Measurements from ENCODE around the gene FUOM. TPM values are rescaled to one million over a fixed set of nuclear protein-coding genes. Genes with fewer than 3 reads are reported as not detected.

Gene FUOM
- total and polyA plus RNA-seq, 10 of the 15 experiments (the other 5 are each of a cell fraction or from before 2014, with no cell fraction given) = 1.8 to 41.7 (median 25.6) TPM

DNA sequence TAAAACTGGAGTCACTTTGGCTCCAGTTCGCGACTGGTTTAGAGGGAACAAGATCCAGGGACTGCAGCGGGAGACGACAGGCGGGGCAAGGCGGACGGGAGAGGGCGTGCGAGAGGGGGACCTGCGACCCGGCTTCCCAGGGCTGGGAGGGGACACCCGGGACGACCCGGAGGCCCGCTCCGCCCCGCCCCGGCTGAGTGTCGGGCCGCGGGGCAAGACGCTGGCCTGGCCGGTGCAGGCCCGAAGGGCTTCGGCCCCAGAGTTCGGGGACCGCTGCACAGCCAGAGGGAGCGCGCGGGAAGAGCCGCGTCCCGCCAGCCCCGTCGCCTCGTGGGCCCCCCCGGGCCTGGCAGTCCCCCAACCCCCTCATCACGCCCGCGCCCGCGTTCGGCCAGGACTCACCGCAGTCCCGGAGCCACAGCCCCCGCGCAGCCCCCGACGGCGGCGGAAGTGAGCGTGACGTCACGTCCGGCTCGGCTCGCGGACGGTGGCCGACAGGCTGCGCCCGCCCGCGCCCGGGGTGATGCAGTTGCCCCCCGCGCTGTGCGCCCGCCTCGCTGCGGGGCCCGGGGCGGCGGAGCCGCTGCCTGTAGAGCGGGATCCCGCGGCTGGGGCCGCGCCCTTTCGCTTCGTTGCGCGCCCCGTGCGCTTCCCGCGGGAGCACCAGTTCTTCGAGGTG, 49.3 kb downstream of the FUOM start, which contains the start of the genes TUBGCP2 and ZNF511 (continued):
- TF ChIP-seq, protein P1, sequence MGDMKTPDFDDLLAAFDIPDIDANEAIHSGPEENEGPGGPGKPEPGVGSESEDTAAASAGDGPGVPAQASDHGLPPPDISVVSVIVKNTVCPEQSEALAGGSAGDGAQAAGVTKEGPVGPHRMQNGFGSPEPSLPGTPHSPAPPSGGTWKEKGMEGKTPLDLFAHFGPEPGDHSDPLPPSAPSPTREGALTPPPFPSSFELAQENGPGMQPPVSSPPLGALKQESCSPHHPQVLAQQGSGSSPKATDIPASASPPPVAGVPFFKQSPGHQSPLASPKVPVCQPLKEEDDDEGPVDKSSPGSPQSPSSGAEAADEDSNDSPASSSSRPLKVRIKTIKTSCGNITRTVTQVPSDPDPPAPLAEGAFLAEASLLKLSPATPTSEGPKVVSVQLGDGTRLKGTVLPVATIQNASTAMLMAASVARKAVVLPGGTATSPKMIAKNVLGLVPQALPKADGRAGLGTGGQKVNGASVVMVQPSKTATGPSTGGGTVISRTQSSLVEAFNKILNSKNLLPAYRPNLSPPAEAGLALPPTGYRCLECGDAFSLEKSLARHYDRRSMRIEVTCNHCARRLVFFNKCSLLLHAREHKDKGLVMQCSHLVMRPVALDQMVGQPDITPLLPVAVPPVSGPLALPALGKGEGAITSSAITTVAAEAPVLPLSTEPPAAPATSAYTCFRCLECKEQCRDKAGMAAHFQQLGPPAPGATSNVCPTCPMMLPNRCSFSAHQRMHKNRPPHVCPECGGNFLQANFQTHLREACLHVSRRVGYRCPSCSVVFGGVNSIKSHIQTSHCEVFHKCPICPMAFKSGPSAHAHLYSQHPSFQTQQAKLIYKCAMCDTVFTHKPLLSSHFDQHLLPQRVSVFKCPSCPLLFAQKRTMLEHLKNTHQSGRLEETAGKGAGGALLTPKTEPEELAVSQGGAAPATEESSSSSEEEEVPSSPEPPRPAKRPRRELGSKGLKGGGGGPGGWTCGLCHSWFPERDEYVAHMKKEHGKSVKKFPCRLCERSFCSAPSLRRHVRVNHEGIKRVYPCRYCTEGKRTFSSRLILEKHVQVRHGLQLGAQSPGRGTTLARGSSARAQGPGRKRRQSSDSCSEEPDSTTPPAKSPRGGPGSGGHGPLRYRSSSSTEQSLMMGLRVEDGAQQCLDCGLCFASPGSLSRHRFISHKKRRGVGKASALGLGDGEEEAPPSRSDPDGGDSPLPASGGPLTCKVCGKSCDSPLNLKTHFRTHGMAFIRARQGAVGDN (IDR thresholded peaks at IDR 0.05) = peak; percentile 78
- TF ChIP-seq RCOR1 (conservative IDR thresholded peaks at IDR 0.05; ENCODE audit: low read depth, low read length) (no peak), NRF1 (conservative IDR thresholded peaks at IDR 0.05; ENCODE audit: low read depth, low read length) (0 out of 2 replicates have a peak, but pooled peaks have one; percentile 21), CHD2 (IDR thresholded peaks at IDR 0.05; ENCODE audit: borderline replicate concordance, low read depth, low read length) (no peak), ZNF274 (IDR thresholded peaks at IDR 0.05; ENCODE audit: insufficient read depth, insufficient read length) (no peak), YY1 (IDR thresholded peaks at IDR 0.05; ENCODE audit: low read depth, low read length) (no peak; the same call in 1 of the 2 replicates), NFXL1 (IDR thresholded peaks at IDR 0.05; ENCODE audit: borderline replicate concordance) (peak; percentile 82; the same call in 1 of the 2 replicates), ZNF24 (IDR thresholded peaks at IDR 0.05) (peak; percentile 70; the same call in 1 of the 2 replicates), ZNF217 (IDR thresholded peaks at IDR 0.05) (peak; percentile 65; the same call in 1 of the 2 replicates), TARDBP (IDR thresholded peaks at IDR 0.05; ENCODE audit: borderline replicate concordance) (no peak), SIN3A (IDR thresholded peaks at IDR 0.05; ENCODE audit: low read depth, low read length) (peak; percentile 48; the same call in 1 of the 2 replicates), TCF12 (IDR thresholded peaks at IDR 0.05; ENCODE audit: low read depth, low read length) (0 out of 2 replicates have a peak, but pooled peaks have one; percentile 52), CREM (IDR thresholded peaks at IDR 0.05; ENCODE audit: low read depth) (peak; percentile 91), SRF (IDR thresholded peaks at IDR 0.05; ENCODE audit: low read depth in 2 of 2, low read length in 2 of 2) (peak in 1 of 2 experiments; percentile 48; a peak in 1 of 4 replicates), ZNF622 (IDR thresholded peaks at IDR 0.05) (no peak), RUNX3 (IDR thresholded peaks at IDR 0.05; ENCODE audit: low read length) (0 out of 2 replicates have a peak, but pooled peaks have one; percentile 44), TAF1 (IDR thresholded peaks at IDR 0.05; ENCODE audit: borderline replicate concordance, low read depth, low read length) (peak; percentile 52; the same call in 1 of the 2 replicates), CBX3 (IDR thresholded peaks at IDR 0.05; ENCODE audit: borderline replicate concordance, low read depth) (no peak), SP1 (IDR thresholded peaks at IDR 0.05; ENCODE audit: low read depth, low read length) (peak; percentile 51), GABPA (IDR thresholded peaks at IDR 0.05; ENCODE audit: low read depth) (peak; percentile 84)
- TF ChIP-seq, protein P2, sequence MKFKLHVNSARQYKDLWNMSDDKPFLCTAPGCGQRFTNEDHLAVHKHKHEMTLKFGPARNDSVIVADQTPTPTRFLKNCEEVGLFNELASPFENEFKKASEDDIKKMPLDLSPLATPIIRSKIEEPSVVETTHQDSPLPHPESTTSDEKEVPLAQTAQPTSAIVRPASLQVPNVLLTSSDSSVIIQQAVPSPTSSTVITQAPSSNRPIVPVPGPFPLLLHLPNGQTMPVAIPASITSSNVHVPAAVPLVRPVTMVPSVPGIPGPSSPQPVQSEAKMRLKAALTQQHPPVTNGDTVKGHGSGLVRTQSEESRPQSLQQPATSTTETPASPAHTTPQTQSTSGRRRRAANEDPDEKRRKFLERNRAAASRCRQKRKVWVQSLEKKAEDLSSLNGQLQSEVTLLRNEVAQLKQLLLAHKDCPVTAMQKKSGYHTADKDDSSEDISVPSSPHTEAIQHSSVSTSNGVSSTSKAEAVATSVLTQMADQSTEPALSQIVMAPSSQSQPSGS (IDR thresholded peaks at IDR 0.05; ENCODE audit: low read length) = no peak
- TF ChIP-seq, protein P3, sequence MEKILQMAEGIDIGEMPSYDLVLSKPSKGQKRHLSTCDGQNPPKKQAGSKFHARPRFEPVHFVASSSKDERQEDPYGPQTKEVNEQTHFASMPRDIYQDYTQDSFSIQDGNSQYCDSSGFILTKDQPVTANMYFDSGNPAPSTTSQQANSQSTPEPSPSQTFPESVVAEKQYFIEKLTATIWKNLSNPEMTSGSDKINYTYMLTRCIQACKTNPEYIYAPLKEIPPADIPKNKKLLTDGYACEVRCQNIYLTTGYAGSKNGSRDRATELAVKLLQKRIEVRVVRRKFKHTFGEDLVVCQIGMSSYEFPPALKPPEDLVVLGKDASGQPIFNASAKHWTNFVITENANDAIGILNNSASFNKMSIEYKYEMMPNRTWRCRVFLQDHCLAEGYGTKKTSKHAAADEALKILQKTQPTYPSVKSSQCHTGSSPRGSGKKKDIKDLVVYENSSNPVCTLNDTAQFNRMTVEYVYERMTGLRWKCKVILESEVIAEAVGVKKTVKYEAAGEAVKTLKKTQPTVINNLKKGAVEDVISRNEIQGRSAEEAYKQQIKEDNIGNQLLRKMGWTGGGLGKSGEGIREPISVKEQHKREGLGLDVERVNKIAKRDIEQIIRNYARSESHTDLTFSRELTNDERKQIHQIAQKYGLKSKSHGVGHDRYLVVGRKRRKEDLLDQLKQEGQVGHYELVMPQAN (conservative IDR thresholded peaks at IDR 0.05) = peak; percentile 89
